GM20000 (cell line): Measurements from ENCODE around the gene ENG.
"Not testable (repeated sequence)": the region's sequence is repeated elsewhere in the genome, so short reads cannot be mapped to it uniquely, and the experiment has no call there.

Experiments
- DNase-seq: peaks from one replicate; pipeline ENCODE4 v3.0.0; 2012; ENCODE audit warnings: low spot score
- TF ChIP-seq, protein P1 (sequence below): IDR thresholded peaks from 2 replicates; pipeline ENCODE4 v1.5.1; 2012; ENCODE audit warnings: mild to moderate bottlenecking, control low read depth; ENCODE audit errors: extremely low read depth, missing control alignments

The ENG gene

DNA sequence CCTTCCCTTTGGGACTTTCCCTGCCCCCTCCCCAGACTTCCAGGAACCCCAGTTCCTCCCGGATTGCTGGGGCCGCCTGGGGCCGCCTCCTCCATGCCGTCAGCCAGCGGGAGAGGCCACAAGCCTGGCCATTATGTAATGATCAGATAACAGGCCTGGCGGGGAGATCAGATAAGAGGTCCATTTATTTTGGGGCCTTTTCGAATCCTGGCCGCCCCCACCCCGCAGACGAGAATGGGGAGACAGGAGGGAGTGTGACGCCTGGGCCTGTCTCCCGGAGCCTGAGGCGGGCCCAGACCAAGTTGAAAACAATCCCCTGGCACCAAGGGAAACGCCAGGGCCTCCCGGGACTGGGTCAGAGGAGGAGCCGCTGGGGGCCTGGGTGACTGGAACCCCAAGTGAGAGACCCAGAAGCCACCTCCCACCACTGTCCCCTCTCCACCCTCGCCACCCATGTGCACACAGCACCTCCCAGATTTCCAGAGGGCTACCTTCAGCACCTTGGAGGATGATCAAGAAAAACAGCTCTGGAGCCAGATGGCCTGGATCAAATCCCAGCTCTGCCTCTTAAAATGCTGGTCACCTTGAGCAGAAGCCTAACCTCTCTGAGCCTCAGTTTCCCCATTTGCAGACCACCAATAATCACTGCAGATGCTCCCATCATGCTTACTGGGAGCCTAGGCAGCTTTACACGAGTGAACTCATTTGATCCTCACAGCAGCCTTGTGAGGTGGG, 7.8 kb downstream of the ENG start:
- DNase-seq, result no peak
- TF ChIP-seq, protein P1, sequence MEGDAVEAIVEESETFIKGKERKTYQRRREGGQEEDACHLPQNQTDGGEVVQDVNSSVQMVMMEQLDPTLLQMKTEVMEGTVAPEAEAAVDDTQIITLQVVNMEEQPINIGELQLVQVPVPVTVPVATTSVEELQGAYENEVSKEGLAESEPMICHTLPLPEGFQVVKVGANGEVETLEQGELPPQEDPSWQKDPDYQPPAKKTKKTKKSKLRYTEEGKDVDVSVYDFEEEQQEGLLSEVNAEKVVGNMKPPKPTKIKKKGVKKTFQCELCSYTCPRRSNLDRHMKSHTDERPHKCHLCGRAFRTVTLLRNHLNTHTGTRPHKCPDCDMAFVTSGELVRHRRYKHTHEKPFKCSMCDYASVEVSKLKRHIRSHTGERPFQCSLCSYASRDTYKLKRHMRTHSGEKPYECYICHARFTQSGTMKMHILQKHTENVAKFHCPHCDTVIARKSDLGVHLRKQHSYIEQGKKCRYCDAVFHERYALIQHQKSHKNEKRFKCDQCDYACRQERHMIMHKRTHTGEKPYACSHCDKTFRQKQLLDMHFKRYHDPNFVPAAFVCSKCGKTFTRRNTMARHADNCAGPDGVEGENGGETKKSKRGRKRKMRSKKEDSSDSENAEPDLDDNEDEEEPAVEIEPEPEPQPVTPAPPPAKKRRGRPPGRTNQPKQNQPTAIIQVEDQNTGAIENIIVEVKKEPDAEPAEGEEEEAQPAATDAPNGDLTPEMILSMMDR, result no peak

GRCh38 chr9:127845619-127846018, 8.8 kb downstream of the ENG start:
- not testable (repeated sequence) for DNase-seq

DNA sequence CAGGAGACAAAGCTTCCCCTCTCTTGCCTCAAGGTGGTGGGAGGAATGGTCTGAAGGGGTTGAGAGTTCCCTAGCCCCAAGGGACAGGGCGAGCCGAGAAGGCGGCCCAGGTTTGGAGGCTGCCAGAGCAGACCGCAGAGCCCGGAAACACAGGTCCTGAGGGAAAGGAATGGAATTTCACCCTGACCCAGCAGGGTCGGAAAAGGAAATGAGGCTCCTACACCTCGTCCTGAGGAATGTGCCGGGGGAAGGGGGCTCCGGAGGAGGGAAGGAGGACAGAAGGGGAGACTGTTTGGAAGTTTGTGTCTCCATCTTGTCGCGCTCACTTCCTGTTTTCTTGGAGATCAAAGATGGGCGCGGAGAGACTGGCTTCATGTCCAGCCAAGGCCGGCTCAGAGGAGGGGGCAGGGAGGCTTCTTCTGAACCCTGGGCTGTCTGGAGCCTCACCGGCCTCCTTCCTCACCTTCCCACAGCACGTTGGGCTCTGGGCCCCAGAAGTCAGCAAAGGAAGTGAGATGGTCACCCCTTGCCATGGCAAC, 9.6 kb downstream of the ENG start:
- no peak for DNase-seq
- TF ChIP-seq, protein P1, result no peak

DNA sequence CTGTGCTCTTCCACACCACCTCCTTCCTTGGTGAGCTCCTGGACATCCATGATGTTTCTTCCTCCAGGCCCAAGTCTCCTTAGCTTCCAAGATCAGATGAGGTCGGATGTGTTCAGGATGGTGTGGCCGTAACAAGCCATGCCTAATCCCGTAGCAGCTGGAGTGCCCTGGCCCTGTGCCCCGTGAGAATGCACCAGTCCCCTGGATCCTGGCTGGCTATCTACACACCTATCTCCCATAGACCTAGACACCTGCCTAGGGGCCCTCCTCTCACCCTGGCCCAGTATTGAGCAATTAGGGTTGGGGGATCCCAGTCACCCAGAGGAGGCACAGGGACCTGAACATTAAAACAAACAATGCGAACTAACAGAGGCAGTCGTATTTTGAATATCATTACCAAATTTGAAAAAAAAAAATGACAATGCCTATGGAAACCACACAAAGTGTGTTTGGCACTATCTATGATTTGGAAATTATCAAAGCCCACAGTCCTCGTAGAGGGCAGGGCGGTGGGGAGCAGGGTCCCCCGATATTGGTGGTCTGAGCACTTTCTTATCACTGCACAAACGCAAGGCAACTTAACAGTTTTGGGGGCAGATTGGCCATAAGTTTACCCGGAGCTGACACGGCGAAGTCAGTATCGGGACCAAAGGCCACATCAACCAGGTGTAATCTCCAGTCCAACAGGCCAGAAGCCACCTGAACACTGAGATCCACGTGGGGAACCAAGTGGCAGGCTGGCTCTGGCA, 13.2 kb downstream of the ENG start:
- TF ChIP-seq, protein P1, result no peak
- no peak for DNase-seq

GRCh38 chr9:127838375-127839078, 15.9 kb downstream of the ENG start:
- TF ChIP-seq, protein P1, result no peak
- no peak for DNase-seq

GRCh38 chr9:127837346-127837745, 17.1 kb downstream of the ENG start:
- TF ChIP-seq, protein P1, result no peak
- no peak for DNase-seq

DNA sequence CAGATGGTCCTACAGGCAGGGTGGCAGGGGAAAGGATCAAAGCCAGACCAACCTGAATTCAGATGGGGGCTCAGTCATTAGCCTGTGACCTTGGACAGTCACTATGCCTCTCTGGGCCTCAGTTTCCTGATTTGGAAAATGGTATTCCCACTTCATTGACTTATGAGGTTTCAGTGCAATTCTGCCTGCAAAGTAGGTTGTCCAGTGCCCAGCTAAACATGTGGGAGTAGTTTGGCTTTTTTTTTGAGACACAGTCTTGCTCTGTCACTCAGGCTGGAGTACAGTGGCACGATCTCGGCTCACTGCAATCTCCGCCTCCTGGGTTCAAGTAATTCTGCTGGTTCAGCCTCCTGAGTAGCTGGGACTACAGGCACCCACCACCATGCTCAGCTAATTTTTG, 17.9 kb downstream of the ENG start:
- DNase-seq, result not testable (repeated sequence)

DNA sequence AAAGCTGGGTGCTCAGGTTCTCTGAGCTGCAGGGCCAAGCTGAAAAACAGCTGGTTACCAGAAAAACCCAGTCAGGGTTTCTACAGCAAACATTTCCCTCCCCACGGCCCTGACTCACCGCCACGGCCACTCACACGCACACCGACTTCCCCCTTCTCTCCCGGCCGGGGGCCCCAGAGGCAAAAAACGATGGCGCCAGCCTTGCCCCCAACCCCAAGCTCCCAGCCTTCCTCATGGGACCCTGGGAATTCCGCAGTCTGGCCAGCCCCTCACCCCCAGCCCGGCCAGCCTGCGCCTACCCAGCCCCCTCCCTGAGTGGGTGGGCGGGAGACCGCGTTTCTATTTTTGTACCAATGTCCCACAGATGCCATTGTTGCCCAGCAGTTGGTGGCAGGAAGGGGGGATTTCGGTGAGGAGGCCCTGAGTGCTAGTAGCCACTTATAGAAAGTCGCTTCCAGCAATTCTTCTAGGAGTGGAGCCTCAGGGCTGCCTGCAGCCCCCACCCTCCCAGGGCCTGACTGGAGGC, 18.4 kb downstream of the ENG start:
- TF ChIP-seq, protein P1, result no peak
- no peak for DNase-seq
